Measurements from ENCODE around the gene HOXB2. TPM values are rescaled to one million over a fixed set of nuclear protein-coding genes. Genes with fewer than 3 reads are reported as not detected.
A peak's percentile ranks its signal among the peaks of the same experiment; 100 is the strongest.
"Not testable (repeated sequence)": the region's sequence is repeated elsewhere in the genome, so short reads cannot be mapped to it uniquely, and the experiment has no call there.

HOXB2 gene
- total RNA-seq, 1 donor from 2014 or later, result 35.6 TPM

DNA sequence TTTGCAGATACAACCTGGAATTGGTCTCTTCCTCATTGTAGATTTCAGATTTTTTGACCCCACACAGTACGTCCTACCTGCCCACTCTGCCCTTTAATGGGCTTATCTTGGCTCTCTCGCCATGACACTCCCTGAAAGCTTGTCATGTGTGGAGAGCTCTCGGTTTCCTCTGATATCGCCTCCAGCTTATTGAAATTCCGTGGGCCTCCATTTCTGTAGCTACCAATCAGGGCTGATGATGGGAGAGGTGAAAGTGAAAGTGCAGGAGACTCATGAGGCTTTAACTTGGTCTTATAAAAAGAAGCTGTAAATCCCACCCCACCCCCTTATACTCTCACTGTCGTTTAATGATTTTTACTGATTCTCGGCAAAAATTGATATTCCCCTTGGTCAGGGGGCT, 31.8 kb downstream of the HOXB2 start:
- TF ChIP-seq, protein P1, sequence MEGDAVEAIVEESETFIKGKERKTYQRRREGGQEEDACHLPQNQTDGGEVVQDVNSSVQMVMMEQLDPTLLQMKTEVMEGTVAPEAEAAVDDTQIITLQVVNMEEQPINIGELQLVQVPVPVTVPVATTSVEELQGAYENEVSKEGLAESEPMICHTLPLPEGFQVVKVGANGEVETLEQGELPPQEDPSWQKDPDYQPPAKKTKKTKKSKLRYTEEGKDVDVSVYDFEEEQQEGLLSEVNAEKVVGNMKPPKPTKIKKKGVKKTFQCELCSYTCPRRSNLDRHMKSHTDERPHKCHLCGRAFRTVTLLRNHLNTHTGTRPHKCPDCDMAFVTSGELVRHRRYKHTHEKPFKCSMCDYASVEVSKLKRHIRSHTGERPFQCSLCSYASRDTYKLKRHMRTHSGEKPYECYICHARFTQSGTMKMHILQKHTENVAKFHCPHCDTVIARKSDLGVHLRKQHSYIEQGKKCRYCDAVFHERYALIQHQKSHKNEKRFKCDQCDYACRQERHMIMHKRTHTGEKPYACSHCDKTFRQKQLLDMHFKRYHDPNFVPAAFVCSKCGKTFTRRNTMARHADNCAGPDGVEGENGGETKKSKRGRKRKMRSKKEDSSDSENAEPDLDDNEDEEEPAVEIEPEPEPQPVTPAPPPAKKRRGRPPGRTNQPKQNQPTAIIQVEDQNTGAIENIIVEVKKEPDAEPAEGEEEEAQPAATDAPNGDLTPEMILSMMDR (conservative IDR thresholded peaks at IDR 0.05), result no peak
- Mint-ChIP-seq H3K27me3 (peaks cover 34% of the 10 kb centered on the region), H3K4me3 (peak overlapping the region; percentile 43), H3K27ac (peak overlapping the region; percentile 35), H3K9me3 (peaks cover 4% of the 10 kb centered on the region), H3K4me1 (ENCODE audit: unreplicated experiment) (peaks cover 23% of the 10 kb centered on the region), H3K36me3 (no peaks in the 10 kb centered on the region)
- no peak for DNase-seq (ENCODE audit: extremely low spot score, unreplicated experiment)

DNA sequence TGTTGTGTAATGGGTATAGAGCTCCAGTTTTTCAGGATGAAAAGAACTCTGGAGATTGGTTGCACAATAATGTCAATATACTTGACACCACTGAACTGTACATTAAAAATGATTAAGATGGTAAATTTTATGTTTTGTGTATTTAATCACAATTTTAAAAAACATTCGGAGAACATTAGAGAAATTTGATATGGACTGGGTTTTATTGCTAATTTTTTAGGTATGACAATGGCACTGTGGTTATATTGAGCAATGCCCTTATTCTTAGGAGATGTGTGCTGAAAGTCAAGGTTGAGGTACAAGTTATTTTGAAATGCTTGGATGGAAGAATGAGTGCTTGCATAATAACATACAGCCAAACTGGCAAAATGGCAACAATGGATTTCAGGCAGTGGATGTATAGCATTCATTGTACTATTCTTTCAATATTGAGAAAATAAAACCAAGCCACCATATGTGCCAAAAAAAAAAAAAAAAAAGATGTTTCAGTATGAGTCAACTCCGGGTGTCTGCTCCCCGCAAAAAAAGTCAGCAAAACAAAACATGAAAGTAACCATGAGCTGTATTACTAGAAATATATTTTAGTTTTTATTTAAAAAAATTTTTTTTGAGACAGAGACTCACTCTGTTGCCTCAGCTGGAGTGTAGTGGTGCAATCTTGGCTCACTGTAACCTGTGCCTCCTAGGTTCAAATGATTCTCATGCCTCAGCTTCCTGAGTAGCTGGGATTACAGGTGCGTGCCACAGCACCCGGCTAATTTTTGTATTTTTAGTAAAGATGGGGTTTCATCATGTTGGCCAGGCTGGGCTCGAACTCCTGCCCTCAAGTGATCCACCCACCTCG, 33.9 kb downstream of the HOXB2 start:
- TF ChIP-seq, protein P1 (conservative IDR thresholded peaks at IDR 0.05), result no peak
- Mint-ChIP-seq H3K27me3 (peaks cover 22% of the 10 kb centered on the region), H3K27ac (no peak overlapping the region)

DNA sequence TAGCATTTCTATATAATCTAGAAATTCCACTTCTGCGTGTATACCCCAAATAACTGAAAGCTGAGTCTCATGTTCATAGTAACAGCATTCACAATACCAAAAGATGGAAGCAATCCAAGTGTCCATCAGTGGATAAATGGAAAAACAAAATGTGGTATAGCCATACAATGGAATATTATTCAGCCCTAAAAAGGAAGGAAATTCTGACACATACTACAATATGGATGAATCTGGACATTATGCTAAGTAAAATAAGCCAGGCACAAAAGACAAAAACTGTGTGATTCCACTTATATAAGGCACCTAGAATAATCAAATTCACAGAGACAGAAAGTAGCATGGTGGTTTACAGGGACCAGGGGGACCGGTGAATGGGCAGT, 34.5 kb downstream of the HOXB2 start:
- TF ChIP-seq, protein P1 (conservative IDR thresholded peaks at IDR 0.05), result no peak
- no peaks in the 10 kb centered on the region for H3K36me3 Mint-ChIP-seq
- H3K27ac Mint-ChIP-seq, result no peak overlapping the region
- peaks cover 4% of the 10 kb centered on the region for H3K9me3 Mint-ChIP-seq
- H3K4me1 Mint-ChIP-seq (ENCODE audit: unreplicated experiment), result peaks cover 30% of the 10 kb centered on the region
- no peak for DNase-seq (ENCODE audit: extremely low spot score, unreplicated experiment)
- peaks cover 22% of the 10 kb centered on the region for H3K27me3 Mint-ChIP-seq
- no peak overlapping the region for H3K4me3 Mint-ChIP-seq

More for the DNA sequence above, 33.9 kb downstream of the HOXB2 start:
- no peaks in the 10 kb centered on the region for H3K36me3 Mint-ChIP-seq
- no peak for DNase-seq (ENCODE audit: extremely low spot score, unreplicated experiment)
- peaks cover 26% of the 10 kb centered on the region for H3K4me1 Mint-ChIP-seq (ENCODE audit: unreplicated experiment)
- H3K4me3 Mint-ChIP-seq, result no peak overlapping the region
- H3K9me3 Mint-ChIP-seq, result peaks cover 4% of the 10 kb centered on the region

DNA sequence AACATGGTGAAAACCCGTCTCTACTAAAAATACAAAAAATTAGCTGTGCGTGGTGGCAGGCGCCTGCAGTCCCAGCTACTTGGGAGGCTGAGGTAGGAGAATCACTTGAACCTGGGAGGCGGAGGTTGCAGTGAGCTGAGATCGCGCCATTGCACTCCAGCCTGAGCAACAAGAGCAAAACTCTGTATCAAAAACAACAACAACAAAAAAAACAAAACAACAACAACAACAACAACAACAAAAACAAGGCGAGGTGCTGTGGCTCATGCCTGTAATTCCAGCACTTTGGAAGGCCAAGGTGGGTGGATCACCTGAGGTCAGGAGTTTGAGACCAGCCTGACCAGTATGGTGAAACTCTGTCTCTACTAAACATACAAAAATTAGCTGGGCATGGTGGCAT, 35.2 kb downstream of the HOXB2 start:
- DNase-seq (ENCODE audit: extremely low spot score, unreplicated experiment); H3K36me3 Mint-ChIP-seq; H3K27ac Mint-ChIP-seq; H3K9me3 Mint-ChIP-seq; H3K4me3 Mint-ChIP-seq: not testable (repeated sequence)
- peaks cover 16% of the 10 kb centered on the region for H3K27me3 Mint-ChIP-seq
- peaks cover 28% of the 10 kb centered on the region for H3K4me1 Mint-ChIP-seq (ENCODE audit: unreplicated experiment)

DNA sequence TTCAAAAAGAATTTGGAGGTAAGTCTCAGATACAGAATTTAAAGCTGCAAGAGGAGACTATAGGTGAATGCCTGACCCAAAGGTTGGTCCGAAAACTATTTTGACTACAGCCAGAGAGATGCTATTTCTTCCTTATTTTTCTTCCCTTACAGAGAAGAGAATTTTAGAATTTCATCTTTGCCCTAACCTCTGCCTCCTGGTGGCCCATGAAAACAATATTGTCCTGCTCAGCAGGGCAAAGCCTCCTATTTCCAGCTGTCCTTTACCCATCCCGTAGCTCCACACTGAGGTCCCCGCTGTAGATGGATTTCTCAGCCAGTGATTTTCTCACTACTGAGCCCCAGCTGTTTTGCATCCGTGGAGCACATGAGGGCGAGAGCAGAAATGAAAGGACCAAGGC, 38.7 kb downstream of the HOXB2 start:
- peaks cover 17% of the 10 kb centered on the region for H3K27me3 Mint-ChIP-seq
- H3K4me1 Mint-ChIP-seq (ENCODE audit: unreplicated experiment), result peaks cover 30% of the 10 kb centered on the region
- TF ChIP-seq, protein P1 (conservative IDR thresholded peaks at IDR 0.05), result no peak
- H3K4me3 Mint-ChIP-seq, result no peak overlapping the region
- H3K9me3 Mint-ChIP-seq, result no peaks in the 10 kb centered on the region
- peak overlapping the region; percentile 78 for H3K27ac Mint-ChIP-seq
- no peaks in the 10 kb centered on the region for H3K36me3 Mint-ChIP-seq
- DNase-seq (ENCODE audit: extremely low spot score, unreplicated experiment), result no peak

DNA sequence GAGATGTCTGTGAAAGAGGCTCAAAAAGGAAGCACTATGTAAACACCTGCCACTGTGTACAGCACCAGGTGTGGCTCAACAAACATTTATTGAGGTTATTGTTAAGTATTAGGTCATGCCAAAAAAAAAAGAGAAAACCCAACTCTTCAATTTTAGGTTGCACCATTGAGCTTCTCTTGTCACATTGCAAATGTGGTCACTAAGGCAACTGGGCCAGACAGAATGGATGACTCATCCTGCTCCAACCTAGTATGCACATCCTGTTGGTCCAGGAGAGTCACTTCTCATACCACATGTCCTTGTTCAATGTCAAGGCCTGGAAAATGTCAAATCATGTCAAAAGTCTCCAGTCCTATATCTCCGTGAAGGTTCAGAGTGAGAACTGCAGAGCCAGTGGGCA, 39.1 kb downstream of the HOXB2 start:
- Mint-ChIP-seq H3K36me3 (no peaks in the 10 kb centered on the region), H3K4me1 (ENCODE audit: unreplicated experiment) (peaks cover 34% of the 10 kb centered on the region), H3K4me3 (peak overlapping the region; percentile 8), H3K27me3 (peaks cover 21% of the 10 kb centered on the region), H3K9me3 (no peaks in the 10 kb centered on the region), H3K27ac (peak overlapping the region; percentile 78)
- TF ChIP-seq, protein P1 (conservative IDR thresholded peaks at IDR 0.05), result no peak
- DNase-seq (ENCODE audit: extremely low spot score, unreplicated experiment), result no peak

Measured in type B pancreatic cell (in vitro differentiated cells).